AG10803 (cell line): ENCODE measurements around the gene RSRC1.
"Not testable (repeated sequence)": the region's sequence is repeated elsewhere in the genome, so short reads cannot be mapped to it uniquely, and the experiment has no call there.

Experiments used
- DNase-seq: peaks from one replicate; pipeline ENCODE4 v3.0.0; 2010; ENCODE audit warnings: low read depth
- H3K4me3 ChIP-seq: 2 replicates; pipeline ENCODE4 v1.5.1; 2011; ENCODE audit warnings: mild to moderate bottlenecking, low read length, control low read depth
- TF ChIP-seq, protein P1 (sequence below): conservative IDR thresholded peaks from 2 replicates; pipeline ENCODE4 v1.5.1; 2011; ENCODE audit warnings: mild to moderate bottlenecking, low read length, control low read depth, inconsistent platforms

Gene RSRC1

GRCh38 chr3:158395421-158395820 lies 285.5 kb downstream of the RSRC1 start:
- peak; percentile 23 for DNase-seq
- TF ChIP-seq, protein P1, sequence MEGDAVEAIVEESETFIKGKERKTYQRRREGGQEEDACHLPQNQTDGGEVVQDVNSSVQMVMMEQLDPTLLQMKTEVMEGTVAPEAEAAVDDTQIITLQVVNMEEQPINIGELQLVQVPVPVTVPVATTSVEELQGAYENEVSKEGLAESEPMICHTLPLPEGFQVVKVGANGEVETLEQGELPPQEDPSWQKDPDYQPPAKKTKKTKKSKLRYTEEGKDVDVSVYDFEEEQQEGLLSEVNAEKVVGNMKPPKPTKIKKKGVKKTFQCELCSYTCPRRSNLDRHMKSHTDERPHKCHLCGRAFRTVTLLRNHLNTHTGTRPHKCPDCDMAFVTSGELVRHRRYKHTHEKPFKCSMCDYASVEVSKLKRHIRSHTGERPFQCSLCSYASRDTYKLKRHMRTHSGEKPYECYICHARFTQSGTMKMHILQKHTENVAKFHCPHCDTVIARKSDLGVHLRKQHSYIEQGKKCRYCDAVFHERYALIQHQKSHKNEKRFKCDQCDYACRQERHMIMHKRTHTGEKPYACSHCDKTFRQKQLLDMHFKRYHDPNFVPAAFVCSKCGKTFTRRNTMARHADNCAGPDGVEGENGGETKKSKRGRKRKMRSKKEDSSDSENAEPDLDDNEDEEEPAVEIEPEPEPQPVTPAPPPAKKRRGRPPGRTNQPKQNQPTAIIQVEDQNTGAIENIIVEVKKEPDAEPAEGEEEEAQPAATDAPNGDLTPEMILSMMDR = no peak
- no peak overlapping the region for H3K4me3 ChIP-seq

DNA sequence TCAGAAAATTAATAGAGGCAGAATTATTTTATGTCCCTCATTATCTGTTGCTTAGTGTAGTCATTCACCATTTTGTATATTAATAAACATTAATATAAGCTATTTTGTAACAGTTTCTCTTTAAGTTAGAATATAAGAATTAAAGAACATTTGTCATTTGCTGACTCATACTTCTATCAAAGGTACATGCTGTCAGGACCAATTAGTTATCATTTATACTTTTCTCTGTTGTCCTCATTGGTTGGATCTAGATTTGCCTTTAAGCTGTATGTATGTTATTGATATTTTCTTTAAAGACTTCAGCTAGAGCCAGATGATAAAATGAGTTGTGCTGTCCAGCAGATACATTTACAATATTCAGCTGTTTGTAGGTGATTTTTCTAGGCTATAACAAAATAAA lies 292.7 kb downstream of the RSRC1 start:
- TF ChIP-seq, protein P1 = no peak
- no peak overlapping the region for H3K4me3 ChIP-seq
- no peak for DNase-seq

DNA sequence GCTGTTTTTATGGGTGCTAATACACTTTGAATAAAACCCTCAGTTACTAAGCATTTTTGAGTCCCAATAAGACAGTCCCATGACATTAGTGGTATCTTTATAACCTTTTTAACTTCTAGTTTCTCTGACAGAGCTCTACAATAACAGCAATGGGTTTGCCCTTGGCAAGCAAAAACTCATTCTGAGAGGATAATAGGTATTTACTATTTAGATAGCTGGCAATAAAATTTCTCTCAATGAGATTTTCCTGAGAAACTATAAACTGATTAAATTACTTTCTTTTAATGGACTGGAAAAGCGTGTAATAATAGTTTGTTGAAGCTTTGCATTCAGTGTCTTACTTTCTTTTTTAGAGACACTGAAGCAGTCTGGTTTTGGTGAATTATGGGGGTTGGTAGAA lies 293.1 kb downstream of the RSRC1 start:
- H3K4me3 ChIP-seq = no peak overlapping the region
- TF ChIP-seq, protein P1 = no peak
- no peak for DNase-seq

GRCh38 chr3:158404131-158404718 lies 294.3 kb downstream of the RSRC1 start:
- H3K4me3 ChIP-seq = no peak overlapping the region
- no peak for DNase-seq
- TF ChIP-seq, protein P1 = no peak

- TF ChIP-seq, protein P1 = no peak
- H3K4me3 ChIP-seq = no peak overlapping the region
- no peak for DNase-seq
Observed at GRCh38 chr3:158405507-158405906, 295.6 kb downstream of the RSRC1 start.

DNA sequence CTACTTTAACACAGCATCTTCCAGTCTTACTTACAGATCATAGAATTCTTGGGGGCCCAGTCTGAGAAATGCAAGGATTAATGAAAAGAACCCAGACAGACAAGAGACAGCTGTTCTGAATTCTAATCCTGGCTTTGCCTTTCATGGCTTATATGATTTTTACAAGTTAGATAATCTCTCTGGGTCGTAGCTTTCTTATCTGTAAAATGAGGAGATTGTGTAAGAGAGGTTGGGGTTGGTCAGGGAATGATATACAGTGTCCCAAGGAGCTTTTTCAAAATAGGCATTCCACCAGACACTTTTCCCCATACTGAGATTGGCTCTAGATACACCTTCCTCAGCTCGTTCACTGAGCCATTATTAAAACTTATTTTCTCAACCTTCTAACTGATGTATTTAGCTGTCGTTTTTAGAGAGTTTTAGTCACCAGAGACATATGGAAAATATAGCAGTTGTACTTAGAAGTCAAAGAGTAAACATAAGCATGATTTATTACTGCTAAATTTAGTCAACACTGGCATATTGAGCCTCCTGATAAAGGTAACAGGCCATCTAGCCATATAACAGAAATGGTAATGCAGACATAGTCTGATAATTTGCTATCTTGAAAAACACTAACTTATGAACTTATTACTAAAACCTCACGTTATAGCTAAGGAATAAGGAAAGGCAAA lies 298.1 kb downstream of the RSRC1 start:
- H3K4me3 ChIP-seq = no peak overlapping the region
- no peak for DNase-seq
- TF ChIP-seq, protein P1 = no peak

DNA sequence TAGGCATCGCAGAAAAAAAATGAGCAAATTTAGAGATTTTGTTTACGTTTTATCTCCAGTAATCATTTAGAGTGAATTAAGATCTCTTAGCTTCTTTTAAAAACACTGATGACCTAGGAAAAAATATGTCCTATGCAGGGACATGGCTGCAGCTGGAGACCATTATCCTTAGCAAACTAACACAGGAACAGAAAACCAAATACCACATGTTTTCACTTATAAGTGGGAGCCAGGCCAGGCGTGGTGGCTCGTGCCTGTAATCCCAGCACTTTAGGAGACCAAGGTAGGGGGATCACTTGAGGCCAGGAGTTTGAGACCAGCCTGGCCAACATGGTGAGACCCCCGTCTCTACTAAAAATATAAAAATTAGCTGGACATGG lies 298.6 kb downstream of the RSRC1 start:
- H3K4me3 ChIP-seq = not testable (repeated sequence)
- peak; percentile 45 for DNase-seq

DNA sequence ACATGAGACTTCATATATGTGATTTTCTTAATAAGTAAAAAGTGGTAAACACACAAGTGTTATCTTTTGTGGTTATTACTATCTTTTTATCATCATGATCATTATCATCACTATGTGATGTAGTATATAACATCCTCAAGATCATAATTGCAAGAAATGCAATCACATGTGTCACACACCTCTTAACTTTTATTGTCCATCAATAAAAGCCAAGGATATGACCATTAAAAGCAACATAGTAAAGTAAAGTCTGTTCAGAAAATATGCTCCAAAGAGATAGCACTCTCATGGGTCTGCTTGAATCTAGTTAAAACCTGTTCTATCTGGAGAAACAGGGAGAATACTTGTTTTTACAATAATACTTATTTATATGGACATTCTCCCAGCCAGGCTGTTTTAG lies 308.1 kb downstream of the RSRC1 start:
- TF ChIP-seq, protein P1 = no peak
- no peak for DNase-seq

More for the DNA sequence above, 308.1 kb downstream of the RSRC1 start:
- no peak overlapping the region for H3K4me3 ChIP-seq
